ENCODE measurements around the gene EML1. TPM values are rescaled to one million over a fixed set of nuclear protein-coding genes. Genes with fewer than 3 reads are reported as not detected.

The EML1 gene
- total RNA-seq, 3 donors from 2014 or later: 5.4 to 82.5 (median 8.1) TPM

DNA sequence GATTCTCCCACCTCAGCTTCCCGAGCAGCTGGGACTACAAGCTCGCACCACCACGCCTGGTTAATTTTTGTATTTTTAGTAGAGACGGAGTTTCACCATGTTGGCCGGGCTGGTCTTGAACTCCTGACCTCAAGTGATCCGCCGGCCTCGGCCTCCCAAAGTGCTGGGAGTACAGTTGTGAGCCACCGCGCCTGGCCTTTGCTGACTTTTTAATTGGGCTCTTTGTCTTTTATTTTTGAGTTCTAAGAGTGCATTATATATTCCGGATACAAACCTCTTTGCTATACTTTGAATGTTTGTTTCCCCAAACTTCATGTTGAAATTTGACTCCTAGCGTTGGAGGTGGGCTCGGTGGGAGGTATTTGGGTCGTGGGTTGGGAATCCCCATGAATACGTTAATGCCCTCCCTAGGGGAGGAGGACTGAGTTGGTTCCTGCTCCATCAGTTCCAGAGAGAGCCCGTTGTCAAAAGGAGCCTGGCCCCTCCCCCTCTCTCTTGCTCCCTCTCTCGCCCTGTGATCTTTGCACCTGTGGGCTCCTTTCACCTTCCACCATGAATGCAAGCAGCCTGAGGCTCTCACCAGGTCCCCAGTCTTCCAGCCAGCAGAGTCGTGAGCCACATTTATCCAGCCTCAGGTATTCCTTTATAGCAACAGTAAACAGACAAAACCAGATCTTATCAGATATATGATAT is 168.8 kb downstream of the EML1 start:
- TF ChIP-seq, protein P1, sequence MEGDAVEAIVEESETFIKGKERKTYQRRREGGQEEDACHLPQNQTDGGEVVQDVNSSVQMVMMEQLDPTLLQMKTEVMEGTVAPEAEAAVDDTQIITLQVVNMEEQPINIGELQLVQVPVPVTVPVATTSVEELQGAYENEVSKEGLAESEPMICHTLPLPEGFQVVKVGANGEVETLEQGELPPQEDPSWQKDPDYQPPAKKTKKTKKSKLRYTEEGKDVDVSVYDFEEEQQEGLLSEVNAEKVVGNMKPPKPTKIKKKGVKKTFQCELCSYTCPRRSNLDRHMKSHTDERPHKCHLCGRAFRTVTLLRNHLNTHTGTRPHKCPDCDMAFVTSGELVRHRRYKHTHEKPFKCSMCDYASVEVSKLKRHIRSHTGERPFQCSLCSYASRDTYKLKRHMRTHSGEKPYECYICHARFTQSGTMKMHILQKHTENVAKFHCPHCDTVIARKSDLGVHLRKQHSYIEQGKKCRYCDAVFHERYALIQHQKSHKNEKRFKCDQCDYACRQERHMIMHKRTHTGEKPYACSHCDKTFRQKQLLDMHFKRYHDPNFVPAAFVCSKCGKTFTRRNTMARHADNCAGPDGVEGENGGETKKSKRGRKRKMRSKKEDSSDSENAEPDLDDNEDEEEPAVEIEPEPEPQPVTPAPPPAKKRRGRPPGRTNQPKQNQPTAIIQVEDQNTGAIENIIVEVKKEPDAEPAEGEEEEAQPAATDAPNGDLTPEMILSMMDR (IDR thresholded peaks at IDR 0.05): no peak
- Histone ChIP-seq H3K9me3 (no peaks in the 10 kb centered on the region), H3K4me1 (ENCODE audit: low read depth) (no peaks in the 10 kb centered on the region), H3K4me3 (no peak overlapping the region), H3K36me3 (ENCODE audit: low read depth) (no peaks in the 10 kb centered on the region)
- intact Hi-C loops (cut with DNase I, micrococcal nuclease): no loop called here
- no peak for DNase-seq
- no peak for ATAC-seq

DNA sequence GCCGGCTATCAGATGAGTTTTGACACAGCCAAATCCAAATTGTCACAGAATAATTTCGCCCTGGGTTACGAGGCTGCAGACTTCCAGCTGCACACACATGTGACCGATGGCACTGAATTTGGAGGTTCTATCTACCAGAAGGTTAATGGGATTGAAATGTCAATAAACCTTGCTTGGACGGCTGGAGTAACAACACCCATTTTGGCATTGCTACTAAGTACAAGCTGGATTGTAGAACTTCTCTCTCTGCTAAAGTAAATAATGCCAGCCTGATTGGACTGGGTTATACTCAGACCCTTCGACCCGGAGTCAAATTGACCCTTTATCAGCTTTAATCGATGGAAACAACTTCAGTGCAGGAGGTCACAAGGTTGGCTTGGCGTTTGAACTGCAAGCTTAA is 171.8 kb downstream of the EML1 start:
- no peak for DNase-seq
- intact Hi-C loops (cut with DNase I, micrococcal nuclease): no loop called here
- ATAC-seq: no peak
- H3K4me1 ChIP-seq (ENCODE audit: low read depth): no peaks in the 10 kb centered on the region
- H3K36me3 ChIP-seq (ENCODE audit: low read depth): no peaks in the 10 kb centered on the region
- H3K4me3 ChIP-seq: no peak overlapping the region
- TF ChIP-seq, protein P1 (IDR thresholded peaks at IDR 0.05): no peak
- no peaks in the 10 kb centered on the region for H3K9me3 ChIP-seq

DNA sequence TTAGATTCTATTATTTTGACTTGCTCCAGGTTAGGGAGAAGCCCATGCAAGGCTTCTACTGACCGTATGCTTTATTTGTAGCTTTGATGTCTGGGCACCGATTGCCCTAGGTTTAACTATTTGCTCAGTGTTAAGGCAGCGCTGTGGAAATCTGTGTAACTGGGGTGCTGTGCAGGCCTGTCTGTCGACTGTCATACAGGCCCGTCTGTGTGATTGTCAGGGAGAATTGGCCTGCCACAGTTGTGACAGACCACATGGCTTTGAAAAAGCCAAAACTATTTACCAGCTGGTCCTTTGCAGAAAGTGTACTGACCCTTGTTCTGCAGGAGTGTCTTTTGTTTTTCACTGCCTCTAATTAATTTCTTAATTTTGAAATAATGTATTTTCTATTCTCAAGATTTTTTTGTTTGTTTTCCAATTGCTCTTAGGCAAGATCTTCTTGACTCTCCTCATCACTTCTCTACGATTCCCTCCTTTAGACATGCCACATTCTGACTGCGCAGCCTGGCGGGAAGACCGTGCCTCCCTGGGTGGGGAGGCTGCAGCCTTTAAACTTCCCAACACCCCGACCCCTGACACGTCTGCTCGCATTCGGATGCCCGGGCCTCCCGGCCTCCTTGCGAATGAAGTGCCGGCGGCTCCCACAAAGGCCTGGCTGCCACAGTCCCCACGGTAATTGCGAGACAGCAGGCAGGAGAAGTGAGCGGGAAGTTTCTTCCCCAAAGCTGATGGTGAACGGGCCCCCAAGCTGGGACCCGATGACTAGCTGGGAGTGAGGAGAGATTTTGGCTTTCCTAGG is 173.0 kb downstream of the EML1 start:
- TF ChIP-seq, protein P1 (IDR thresholded peaks at IDR 0.05): no peak
- H3K4me1 ChIP-seq (ENCODE audit: low read depth): no peaks in the 10 kb centered on the region
- H3K4me3 ChIP-seq: no peak overlapping the region
- intact Hi-C loops (cut with DNase I, micrococcal nuclease): no loop called here
- DNase-seq (no peak), ATAC-seq (no peak)
- H3K9me3 ChIP-seq: no peaks in the 10 kb centered on the region
- no peaks in the 10 kb centered on the region for H3K36me3 ChIP-seq (ENCODE audit: low read depth)

DNA sequence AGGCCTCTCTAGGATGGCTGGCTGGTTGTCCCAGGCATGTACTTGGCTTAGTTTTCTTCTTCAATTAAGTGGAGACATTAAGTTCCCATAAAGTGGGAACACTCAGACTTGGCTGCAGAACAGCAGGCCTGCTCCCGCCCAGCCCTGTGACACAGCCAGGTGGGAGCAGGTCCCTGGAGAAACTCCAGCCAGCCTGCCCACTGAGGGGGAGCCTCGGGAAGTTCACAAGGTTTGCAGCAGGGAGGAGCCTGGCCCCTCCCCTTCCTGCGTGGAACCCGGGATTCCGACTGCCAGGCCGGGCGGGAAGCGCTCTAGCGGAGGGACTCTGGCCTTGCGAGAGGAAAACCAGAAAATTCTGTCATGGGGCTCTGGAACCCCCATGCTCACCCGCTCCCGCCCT is 173.7 kb downstream of the EML1 start:
- Histone ChIP-seq H3K4me1 (ENCODE audit: low read depth) (no peaks in the 10 kb centered on the region), H3K9me3 (no peaks in the 10 kb centered on the region), H3K4me3 (no peak overlapping the region), H3K36me3 (ENCODE audit: low read depth) (no peaks in the 10 kb centered on the region)
- DNase-seq (no peak), ATAC-seq (no peak)
- intact Hi-C loops (cut with DNase I, micrococcal nuclease): no loop called here
- TF ChIP-seq, protein P1 (IDR thresholded peaks at IDR 0.05): no peak

DNA sequence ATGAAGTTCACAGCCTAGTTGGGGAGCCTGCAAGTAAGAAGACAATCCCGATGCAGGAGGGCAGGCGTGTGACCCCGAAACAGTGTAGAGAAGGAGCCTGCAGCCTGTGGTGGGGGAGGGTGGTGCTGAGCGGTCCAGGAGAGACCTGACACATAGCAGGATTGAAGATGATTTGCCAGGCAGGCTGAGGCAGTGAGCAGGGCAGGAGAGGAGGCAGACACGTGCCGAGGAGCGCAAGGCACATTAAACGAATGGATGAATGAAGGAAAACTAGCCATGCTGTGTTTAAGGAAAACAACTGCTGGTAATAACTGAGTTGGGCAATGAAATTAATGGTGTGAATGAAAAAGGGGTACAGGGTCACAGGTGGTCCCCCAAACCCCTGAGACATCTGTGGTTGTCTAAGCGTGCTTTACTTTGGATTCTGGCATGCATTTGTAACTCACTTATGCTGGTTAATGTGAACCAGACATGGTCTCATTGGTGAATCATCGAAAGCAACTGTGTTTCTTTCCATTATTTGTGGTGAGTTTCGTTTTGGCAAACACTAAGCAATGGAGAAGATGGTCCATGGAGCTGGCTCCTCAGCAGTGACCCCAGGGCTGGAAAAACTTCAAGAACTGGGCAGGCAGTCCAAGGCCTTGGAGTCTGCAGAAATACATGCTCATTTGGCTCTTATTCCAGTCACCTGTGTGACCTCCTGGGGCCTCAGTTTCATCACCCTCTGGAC is 175.1 kb downstream of the EML1 start:
- H3K4me3 ChIP-seq: no peak overlapping the region
- no peaks in the 10 kb centered on the region for H3K4me1 ChIP-seq (ENCODE audit: low read depth)
- TF ChIP-seq, protein P1 (IDR thresholded peaks at IDR 0.05): no peak
- H3K36me3 ChIP-seq (ENCODE audit: low read depth): no peaks in the 10 kb centered on the region
- no peaks in the 10 kb centered on the region for H3K9me3 ChIP-seq
- DNase-seq (no peak), ATAC-seq (no peak)
- intact Hi-C loops (cut with DNase I, micrococcal nuclease): no loop called here
